Liver (tissue), 3 donors: Measurements from ENCODE around the gene ABCD3.

ENCODE experiments used
- NR2F2 ChIP-seq: IDR thresholded peaks from 2 replicates; pipeline ENCODE4 v1.6.1; 2016; ENCODE audit warnings: antibody characterized with exemption
- RAD21 ChIP-seq, 2 donors: IDR thresholded peaks; 2 replicates each; pipeline ENCODE4 v1.6.1; 2016; ENCODE audit warnings: antibody characterized with exemption in 2 of 2, mild to moderate bottlenecking in 2 of 2
- REST ChIP-seq: IDR thresholded peaks from 2 replicates; pipeline ENCODE4 v1.6.1; 2016; ENCODE audit warnings: antibody characterized with exemption, mild to moderate bottlenecking
- TF ChIP-seq, protein P1 (sequence below): fragments of 150-350 bp; IDR thresholded peaks from 2 replicates; pipeline ENCODE4 v1.5.1; 2017; ENCODE audit warnings: improper control_type of control experiment, low read depth, low read length; ENCODE audit not compliant: missing input control
- TF ChIP-seq, protein P2 (sequence below): IDR thresholded peaks from 2 replicates; pipeline ENCODE4 v1.6.1; 2016; ENCODE audit warnings: antibody characterized with exemption
- TF ChIP-seq, protein P3 (sequence below): IDR thresholded peaks from 2 replicates; pipeline ENCODE4 v1.6.1; 2016; ENCODE audit warnings: antibody characterized with exemption
- donor health status: healthy.
- donor health status: healthy.

- TF ChIP-seq, protein P1, sequence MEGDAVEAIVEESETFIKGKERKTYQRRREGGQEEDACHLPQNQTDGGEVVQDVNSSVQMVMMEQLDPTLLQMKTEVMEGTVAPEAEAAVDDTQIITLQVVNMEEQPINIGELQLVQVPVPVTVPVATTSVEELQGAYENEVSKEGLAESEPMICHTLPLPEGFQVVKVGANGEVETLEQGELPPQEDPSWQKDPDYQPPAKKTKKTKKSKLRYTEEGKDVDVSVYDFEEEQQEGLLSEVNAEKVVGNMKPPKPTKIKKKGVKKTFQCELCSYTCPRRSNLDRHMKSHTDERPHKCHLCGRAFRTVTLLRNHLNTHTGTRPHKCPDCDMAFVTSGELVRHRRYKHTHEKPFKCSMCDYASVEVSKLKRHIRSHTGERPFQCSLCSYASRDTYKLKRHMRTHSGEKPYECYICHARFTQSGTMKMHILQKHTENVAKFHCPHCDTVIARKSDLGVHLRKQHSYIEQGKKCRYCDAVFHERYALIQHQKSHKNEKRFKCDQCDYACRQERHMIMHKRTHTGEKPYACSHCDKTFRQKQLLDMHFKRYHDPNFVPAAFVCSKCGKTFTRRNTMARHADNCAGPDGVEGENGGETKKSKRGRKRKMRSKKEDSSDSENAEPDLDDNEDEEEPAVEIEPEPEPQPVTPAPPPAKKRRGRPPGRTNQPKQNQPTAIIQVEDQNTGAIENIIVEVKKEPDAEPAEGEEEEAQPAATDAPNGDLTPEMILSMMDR, result no peak
- TF ChIP-seq, protein P2, sequence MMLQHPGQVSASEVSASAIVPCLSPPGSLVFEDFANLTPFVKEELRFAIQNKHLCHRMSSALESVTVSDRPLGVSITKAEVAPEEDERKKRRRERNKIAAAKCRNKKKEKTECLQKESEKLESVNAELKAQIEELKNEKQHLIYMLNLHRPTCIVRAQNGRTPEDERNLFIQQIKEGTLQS, result no peak
- TF ChIP-seq, protein P3, sequence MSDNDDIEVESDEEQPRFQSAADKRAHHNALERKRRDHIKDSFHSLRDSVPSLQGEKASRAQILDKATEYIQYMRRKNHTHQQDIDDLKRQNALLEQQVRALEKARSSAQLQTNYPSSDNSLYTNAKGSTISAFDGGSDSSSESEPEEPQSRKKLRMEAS, result no peak
- TF ChIP-seq REST, result no peak
- no peak for TF ChIP-seq RAD21 (IDR thresholded peaks at IDR 0.05)
- no peak for TF ChIP-seq NR2F2
These were observed 36.0 kb upstream of the ABCD3 start for GRCh38 chr1:94382201-94382600.
